ENCODE measurements around the gene SF3B4.

GRCh38 chr1:149883598-149884247 is 43.9 kb downstream of the SF3B4 start:
- TF ChIP-seq CTCF (IDR thresholded peaks at IDR 0.05; ENCODE audit: low read depth, low read length, poor library complexity, severe bottlenecking) (no peak), EZH2phosphoT487 (IDR thresholded peaks at IDR 0.05; ENCODE audit: borderline replicate concordance, low read length) (no peak)
